ENCODE measurements around the gene TRAM2. TPM values are rescaled to one million over a fixed set of nuclear protein-coding genes. Genes with fewer than 3 reads are reported as not detected.

TRAM2 gene
- total RNA-seq, 1 experiment from 2014 or later = 13.4 TPM

DNA sequence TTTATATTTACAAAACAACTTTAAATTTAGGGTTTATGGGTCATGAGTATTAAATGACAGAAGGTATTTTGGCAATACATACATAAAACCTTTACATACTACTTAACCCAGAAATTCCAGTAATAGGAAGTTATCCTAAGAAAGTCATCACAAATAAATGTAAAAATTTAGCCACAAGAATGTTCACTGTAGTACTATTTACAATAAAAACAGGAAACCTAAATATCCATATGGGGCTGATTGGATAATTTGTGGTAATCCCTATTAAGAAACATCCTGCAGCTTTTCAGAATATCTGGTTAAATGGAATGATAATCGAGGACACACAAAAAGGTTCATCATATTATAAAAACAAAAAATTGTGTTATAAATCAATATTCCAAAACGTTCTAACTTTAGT lies 44.4 kb downstream of the TRAM2 start:
- H3K9me3 Mint-ChIP-seq = no peaks in the 10 kb centered on the region
- no peaks in the 10 kb centered on the region; the same call in 1 of the 2 replicates for H3K36me3 Mint-ChIP-seq
- POLR2A ChIA-PET = no interaction called here
- CTCF ChIA-PET = no interaction called here
- TF ChIP-seq NFE2L1 (CRISPR knock-in tag; IDR thresholded peaks at IDR 0.05) (no peak), SMAD4 (CRISPR knock-in tag; IDR thresholded peaks at IDR 0.05) (no peak), ETV6 (CRISPR knock-in tag; IDR thresholded peaks at IDR 0.05) (no peak), GRHL2 (CRISPR knock-in tag; IDR thresholded peaks at IDR 0.05; ENCODE audit: insufficient replicate concordance, severe bottlenecking) (no peak), ZNF396 (CRISPR knock-in tag; IDR thresholded peaks at IDR 0.05; ENCODE audit: borderline replicate concordance) (no peak), ZNF219 (CRISPR knock-in tag; IDR thresholded peaks at IDR 0.05; ENCODE audit: borderline replicate concordance) (no peak)
- TF ChIP-seq, protein P1, sequence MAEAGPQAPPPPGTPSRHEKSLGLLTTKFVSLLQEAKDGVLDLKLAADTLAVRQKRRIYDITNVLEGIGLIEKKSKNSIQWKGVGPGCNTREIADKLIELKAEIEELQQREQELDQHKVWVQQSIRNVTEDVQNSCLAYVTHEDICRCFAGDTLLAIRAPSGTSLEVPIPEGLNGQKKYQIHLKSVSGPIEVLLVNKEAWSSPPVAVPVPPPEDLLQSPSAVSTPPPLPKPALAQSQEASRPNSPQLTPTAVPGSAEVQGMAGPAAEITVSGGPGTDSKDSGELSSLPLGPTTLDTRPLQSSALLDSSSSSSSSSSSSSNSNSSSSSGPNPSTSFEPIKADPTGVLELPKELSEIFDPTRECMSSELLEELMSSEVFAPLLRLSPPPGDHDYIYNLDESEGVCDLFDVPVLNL (CRISPR knock-in tag; IDR thresholded peaks at IDR 0.05; ENCODE audit: borderline replicate concordance, low read depth) = no peak
- H3K4me1 Mint-ChIP-seq = peaks cover 19% of the 10 kb centered on the region
- H3K4me3 Mint-ChIP-seq = no peak overlapping the region
- DNase-seq (ENCODE audit: low spot score) (no peak), ATAC-seq (no peak)
- H3K27me3 Mint-ChIP-seq (ENCODE audit: low read depth) = no peaks in the 10 kb centered on the region
- no peak overlapping the region for H3K27ac Mint-ChIP-seq

DNA sequence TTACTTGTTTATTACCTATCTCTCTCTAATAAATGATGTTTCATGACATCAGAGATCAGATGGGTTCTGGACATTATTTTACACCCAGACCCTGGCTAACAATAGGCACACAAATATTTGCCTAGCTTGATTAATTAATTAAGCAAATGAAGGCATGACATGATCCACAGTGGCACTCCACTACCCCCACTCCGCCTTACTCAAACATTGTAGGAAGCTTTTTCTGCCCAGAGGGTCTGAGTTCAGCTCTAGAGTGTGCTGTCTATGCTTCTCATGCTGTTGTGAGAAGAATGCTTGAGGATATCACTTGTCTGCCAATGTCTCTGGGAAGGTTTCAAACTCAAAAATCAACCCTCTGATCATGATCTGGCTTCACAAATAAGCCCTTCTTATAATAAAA lies 45.0 kb downstream of the TRAM2 start:
- ATAC-seq (no peak), DNase-seq (ENCODE audit: low spot score) (no peak)
- Mint-ChIP-seq H3K36me3 (no peaks in the 10 kb centered on the region; the same call in 1 of the 2 replicates), H3K9me3 (no peaks in the 10 kb centered on the region), H3K4me1 (peaks cover 14% of the 10 kb centered on the region), H3K27me3 (ENCODE audit: low read depth) (no peaks in the 10 kb centered on the region), H3K27ac (no peak overlapping the region), H3K4me3 (no peak overlapping the region)
- ChIA-PET POLR2A (no interaction called here), CTCF (no interaction called here)
- no peak for TF ChIP-seq NR3C1 (CRISPR knock-in tag; conservative IDR thresholded peaks at IDR 0.05; ENCODE audit: low read depth)
- TF ChIP-seq, protein P2, sequence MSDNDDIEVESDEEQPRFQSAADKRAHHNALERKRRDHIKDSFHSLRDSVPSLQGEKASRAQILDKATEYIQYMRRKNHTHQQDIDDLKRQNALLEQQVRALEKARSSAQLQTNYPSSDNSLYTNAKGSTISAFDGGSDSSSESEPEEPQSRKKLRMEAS (CRISPR knock-in tag; IDR thresholded peaks at IDR 0.05) = no peak
- no peak for TF ChIP-seq JUN (CRISPR knock-in tag; IDR thresholded peaks at IDR 0.05)
- no peak for TF ChIP-seq TEAD1 (CRISPR knock-in tag; IDR thresholded peaks at IDR 0.05)
- no peak for TF ChIP-seq GRHL2 (CRISPR knock-in tag; IDR thresholded peaks at IDR 0.05; ENCODE audit: insufficient replicate concordance, severe bottlenecking)
- TF ChIP-seq, protein P3, sequence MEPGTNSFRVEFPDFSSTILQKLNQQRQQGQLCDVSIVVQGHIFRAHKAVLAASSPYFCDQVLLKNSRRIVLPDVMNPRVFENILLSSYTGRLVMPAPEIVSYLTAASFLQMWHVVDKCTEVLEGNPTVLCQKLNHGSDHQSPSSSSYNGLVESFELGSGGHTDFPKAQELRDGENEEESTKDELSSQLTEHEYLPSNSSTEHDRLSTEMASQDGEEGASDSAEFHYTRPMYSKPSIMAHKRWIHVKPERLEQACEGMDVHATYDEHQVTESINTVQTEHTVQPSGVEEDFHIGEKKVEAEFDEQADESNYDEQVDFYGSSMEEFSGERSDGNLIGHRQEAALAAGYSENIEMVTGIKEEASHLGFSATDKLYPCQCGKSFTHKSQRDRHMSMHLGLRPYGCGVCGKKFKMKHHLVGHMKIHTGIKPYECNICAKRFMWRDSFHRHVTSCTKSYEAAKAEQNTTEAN (CRISPR knock-in tag; IDR thresholded peaks at IDR 0.05) = no peak
- no peak for TF ChIP-seq ZNF263 (CRISPR knock-in tag; IDR thresholded peaks at IDR 0.05; ENCODE audit: low read depth)
- TF ChIP-seq, protein P4, sequence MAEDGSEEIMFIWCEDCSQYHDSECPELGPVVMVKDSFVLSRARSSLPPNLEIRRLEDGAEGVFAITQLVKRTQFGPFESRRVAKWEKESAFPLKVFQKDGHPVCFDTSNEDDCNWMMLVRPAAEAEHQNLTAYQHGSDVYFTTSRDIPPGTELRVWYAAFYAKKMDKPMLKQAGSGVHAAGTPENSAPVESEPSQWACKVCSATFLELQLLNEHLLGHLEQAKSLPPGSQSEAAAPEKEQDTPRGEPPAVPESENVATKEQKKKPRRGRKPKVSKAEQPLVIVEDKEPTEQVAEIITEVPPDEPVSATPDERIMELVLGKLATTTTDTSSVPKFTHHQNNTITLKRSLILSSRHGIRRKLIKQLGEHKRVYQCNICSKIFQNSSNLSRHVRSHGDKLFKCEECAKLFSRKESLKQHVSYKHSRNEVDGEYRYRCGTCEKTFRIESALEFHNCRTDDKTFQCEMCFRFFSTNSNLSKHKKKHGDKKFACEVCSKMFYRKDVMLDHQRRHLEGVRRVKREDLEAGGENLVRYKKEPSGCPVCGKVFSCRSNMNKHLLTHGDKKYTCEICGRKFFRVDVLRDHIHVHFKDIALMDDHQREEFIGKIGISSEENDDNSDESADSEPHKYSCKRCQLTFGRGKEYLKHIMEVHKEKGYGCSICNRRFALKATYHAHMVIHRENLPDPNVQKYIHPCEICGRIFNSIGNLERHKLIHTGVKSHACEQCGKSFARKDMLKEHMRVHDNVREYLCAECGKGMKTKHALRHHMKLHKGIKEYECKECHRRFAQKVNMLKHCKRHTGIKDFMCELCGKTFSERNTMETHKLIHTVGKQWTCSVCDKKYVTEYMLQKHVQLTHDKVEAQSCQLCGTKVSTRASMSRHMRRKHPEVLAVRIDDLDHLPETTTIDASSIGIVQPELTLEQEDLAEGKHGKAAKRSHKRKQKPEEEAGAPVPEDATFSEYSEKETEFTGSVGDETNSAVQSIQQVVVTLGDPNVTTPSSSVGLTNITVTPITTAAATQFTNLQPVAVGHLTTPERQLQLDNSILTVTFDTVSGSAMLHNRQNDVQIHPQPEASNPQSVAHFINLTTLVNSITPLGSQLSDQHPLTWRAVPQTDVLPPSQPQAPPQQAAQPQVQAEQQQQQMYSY (CRISPR knock-in tag; IDR thresholded peaks at IDR 0.05) = no peak
- TF ChIP-seq, protein P5, sequence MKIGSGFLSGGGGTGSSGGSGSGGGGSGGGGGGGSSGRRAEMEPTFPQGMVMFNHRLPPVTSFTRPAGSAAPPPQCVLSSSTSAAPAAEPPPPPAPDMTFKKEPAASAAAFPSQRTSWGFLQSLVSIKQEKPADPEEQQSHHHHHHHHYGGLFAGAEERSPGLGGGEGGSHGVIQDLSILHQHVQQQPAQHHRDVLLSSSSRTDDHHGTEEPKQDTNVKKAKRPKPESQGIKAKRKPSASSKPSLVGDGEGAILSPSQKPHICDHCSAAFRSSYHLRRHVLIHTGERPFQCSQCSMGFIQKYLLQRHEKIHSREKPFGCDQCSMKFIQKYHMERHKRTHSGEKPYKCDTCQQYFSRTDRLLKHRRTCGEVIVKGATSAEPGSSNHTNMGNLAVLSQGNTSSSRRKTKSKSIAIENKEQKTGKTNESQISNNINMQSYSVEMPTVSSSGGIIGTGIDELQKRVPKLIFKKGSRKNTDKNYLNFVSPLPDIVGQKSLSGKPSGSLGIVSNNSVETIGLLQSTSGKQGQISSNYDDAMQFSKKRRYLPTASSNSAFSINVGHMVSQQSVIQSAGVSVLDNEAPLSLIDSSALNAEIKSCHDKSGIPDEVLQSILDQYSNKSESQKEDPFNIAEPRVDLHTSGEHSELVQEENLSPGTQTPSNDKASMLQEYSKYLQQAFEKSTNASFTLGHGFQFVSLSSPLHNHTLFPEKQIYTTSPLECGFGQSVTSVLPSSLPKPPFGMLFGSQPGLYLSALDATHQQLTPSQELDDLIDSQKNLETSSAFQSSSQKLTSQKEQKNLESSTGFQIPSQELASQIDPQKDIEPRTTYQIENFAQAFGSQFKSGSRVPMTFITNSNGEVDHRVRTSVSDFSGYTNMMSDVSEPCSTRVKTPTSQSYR (CRISPR knock-in tag; IDR thresholded peaks at IDR 0.05) = no peak
- TF ChIP-seq, protein P6, sequence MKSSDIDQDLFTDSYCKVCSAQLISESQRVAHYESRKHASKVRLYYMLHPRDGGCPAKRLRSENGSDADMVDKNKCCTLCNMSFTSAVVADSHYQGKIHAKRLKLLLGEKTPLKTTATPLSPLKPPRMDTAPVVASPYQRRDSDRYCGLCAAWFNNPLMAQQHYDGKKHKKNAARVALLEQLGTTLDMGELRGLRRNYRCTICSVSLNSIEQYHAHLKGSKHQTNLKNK (CRISPR knock-in tag; IDR thresholded peaks at IDR 0.05) = no peak
- TF ChIP-seq, protein P1 (CRISPR knock-in tag; IDR thresholded peaks at IDR 0.05; ENCODE audit: borderline replicate concordance, low read depth) = no peak
- TF ChIP-seq NFATC4 (CRISPR knock-in tag; IDR thresholded peaks at IDR 0.05) = no peak
- TF ChIP-seq CBFB (CRISPR knock-in tag; IDR thresholded peaks at IDR 0.05; ENCODE audit: low read depth) = no peak
- TF ChIP-seq EMX1 (CRISPR knock-in tag; IDR thresholded peaks at IDR 0.05) = no peak
- TF ChIP-seq SOX15 (CRISPR knock-in tag; IDR thresholded peaks at IDR 0.05) = no peak
- TF ChIP-seq, protein P7, sequence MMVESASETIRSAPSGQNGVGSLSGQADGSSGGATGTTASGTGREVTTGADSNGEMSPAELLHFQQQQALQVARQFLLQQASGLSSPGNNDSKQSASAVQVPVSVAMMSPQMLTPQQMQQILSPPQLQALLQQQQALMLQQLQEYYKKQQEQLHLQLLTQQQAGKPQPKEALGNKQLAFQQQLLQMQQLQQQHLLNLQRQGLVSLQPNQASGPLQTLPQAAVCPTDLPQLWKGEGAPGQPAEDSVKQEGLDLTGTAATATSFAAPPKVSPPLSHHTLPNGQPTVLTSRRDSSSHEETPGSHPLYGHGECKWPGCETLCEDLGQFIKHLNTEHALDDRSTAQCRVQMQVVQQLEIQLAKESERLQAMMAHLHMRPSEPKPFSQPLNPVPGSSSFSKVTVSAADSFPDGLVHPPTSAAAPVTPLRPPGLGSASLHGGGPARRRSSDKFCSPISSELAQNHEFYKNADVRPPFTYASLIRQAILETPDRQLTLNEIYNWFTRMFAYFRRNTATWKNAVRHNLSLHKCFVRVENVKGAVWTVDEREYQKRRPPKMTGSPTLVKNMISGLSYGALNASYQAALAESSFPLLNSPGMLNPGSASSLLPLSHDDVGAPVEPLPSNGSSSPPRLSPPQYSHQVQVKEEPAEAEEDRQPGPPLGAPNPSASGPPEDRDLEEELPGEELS (CRISPR knock-in tag; IDR thresholded peaks at IDR 0.05) = no peak
- no peak for TF ChIP-seq ZNF138 (CRISPR knock-in tag; conservative IDR thresholded peaks at IDR 0.05)
- TF ChIP-seq RORB (CRISPR knock-in tag; IDR thresholded peaks at IDR 0.05) = no peak
- no peak for TF ChIP-seq FOXJ3 (CRISPR knock-in tag; IDR thresholded peaks at IDR 0.05; ENCODE audit: borderline replicate concordance)
